GM18909 (cell line): ENCODE data around the gene ABR.
"Not testable (repeated sequence)": the region's sequence is repeated elsewhere in the genome, so short reads cannot be mapped to it uniquely, and the experiment has no call there.

Experiments
- ATAC-seq: cut with Tn5 transposase; IDR thresholded peaks from one replicate; pipeline ENCODE4 v1.9.1; 2021; ENCODE audit warnings: mild to moderate bottlenecking; ENCODE audit not compliant: unreplicated experiment, poor library complexity

The ABR gene

GRCh38 chr17:1154704-1155103 is 25.1 kb downstream of the ABR start:
- ATAC-seq, result no peak

DNA sequence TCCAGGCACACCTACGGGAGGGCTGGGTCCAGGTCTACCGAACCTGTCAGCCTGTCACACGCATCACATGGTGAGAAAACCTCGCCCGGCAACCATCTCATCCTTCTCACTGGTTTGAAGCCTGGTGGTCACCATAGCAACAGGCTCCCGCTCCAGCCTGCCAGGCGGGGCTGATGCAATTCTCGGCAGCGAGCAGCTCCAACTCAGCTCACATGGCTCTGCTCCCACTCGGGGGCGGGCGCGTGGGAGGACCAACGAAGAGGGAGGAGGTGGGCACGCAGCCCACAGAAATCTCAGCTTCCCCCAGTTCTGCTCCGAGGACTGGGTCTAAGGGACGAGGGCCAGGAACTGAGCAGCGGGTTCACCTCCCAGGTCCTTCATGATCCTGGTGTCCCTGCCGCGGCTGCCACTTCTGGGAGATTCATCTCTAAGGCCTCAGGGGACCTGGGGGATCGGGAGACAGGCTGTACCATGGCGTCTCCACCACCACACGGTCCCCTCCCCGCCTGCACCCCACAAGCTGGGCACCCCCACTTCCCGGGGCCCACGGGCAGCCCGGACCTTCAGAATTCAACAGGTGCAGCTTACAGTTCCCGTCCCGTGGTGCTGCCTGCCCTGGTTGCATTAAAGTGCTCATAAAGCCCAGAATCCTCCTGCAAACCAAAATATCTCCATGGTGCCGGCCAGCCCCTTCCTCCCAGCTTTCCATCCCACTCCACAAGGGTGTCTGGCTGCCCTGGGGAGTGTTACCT is 25.8 kb downstream of the ABR start:
- no peak for ATAC-seq

DNA sequence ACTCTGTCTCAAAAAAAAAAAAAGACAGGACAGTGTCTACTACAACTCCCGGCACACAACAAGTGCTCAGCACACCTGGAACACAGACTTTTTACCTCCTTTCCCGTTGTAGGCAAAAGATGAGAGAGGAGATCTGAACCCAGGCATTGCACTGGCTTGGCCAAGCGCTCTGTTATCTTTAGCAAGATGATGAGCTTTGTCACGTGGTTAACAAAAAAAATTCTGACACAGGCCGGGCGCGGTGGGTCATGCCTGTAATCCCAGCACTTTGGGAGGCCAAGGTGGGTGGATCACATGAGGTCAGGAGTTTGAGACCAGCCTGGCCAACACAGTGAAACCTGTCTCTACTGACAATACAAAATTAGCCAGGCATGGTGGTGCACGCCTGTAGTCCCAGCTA is 27.2 kb downstream of the ABR start:
- not testable (repeated sequence) for ATAC-seq

DNA sequence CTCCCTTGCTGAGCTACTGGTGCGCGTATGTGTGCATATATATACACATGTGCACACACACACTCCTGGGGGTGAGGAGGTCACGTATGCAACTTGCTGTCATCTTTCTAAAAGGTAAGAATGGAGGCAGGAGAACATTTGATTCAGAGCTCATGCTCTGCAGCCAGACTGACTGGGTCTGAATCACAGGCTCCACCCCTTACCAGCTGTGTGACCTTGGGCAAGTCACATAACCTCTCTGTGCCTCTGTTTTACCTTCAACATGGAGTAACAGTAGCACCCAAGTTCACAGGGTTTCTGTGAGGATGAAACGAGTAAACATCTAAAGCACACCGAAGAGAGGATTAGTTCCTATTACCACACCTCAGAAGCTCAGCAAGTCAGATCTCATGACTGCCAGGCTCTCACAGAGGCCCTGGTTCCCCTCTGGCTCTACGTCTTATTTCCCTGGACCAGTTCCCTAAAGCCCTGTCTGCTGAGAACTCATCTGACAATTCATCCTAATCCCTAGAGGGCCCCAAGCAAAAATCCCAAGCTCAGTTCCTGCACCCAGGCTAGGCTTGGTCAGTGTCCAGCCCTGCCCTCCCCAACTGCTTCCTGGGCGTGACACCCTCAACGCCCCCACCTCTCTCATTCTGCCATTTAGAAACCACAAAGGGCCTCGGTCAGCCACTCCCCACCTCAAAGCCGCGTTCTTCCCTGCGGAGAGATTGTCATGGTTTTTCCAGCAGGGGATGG is 28.7 kb downstream of the ABR start:
- no peak for ATAC-seq

DNA sequence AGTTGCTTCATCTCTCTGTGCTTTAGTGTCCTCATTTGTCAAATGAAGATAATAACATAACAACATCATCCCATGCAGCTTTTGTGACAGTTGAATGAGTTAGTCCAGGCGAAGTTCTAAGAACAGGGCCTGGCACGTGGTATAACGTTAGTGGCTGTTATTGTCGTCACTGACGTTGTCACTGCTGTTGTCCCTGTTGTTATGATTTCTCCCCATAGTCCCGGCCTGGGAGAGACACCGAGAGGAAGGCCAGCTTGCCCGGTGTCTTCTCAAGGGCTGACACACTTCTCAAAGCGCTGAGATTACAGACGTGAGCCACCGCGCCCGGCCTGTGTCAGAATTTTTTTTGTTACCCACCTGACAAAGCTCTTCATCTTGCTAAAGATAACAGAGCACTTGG is 29.9 kb downstream of the ABR start:
- no peak for ATAC-seq

GRCh38 chr17:1147664-1148063 is 32.1 kb downstream of the ABR start:
- ATAC-seq, result no peak

GRCh38 chr17:1146561-1147265 is 33.1 kb downstream of the ABR start:
- no peak for ATAC-seq

DNA sequence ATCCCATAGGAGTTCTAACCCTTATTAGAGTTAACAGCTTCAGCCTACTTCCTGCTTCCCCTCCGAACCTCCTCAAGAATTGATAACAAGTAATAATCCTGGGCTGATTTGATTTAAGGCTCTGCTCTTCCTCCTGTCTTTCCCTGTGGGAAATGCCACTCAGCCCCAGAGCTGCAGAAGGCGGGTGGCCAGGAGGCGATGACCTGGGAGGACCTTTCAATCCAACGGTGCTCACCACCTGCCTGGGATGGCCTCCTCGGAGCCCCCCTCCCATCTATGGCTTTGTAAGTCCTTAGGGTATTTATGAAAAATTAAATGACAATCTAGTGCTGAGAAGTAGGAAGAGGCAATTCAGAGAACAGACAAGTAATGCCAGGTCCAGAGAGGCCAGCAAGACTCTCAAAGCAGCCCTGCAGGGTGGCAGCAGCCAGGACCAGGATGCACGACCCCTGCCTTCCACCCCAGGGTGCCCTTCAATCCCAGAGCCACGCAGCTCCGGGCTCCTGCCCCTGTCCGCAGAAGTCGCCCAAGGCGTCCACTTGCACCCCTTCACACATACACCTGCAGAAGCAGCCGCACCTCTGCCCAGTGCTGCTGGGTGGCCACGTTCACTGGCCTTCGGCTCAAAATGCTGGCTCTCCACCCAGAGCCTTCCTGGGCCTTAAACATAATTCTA is 34.3 kb downstream of the ABR start:
- ATAC-seq, result no peak

DNA sequence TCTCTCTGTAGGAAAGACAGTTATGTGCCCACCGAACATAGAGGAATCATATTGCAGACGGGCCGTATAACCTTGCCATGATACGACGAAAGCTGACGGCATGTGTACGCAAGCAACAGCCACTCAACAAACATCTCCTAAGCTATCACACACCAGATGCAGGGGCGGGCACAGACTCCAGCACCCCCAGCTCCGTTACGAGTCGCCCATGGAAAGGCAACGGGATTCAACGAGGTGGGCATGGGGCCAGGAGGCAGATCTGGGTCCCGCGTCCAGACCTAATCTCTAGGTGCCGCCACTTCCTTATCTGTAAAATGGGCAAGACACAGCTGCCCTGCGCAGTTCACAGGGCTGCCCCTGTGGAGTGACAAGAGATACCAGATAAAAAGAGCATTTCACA is 35.6 kb downstream of the ABR start:
- ATAC-seq, result no peak

- ATAC-seq, result no peak
Measured at GRCh38 chr17:1143573-1143972, 36.2 kb downstream of the ABR start.

DNA sequence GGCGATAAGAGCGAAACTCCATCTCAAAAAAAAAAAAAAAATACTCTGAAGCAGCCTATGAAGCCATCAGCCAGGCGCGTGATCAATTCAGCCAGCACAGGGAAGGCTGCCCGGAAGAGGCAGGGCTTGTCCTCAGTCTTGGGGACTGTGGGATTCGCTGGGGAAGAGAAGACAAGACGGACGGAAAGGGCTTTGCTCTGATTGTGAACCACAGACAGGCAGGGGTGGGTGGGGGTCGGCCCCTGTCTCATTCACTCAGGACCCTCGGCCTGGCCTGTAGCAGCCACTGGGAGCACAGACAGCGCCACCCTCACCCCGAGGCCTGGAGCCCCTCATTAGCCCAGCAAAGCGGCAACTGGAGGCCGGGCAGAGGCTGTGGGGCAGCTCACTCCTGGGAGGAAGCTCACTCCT is 37.2 kb downstream of the ABR start:
- no peak for ATAC-seq

DNA sequence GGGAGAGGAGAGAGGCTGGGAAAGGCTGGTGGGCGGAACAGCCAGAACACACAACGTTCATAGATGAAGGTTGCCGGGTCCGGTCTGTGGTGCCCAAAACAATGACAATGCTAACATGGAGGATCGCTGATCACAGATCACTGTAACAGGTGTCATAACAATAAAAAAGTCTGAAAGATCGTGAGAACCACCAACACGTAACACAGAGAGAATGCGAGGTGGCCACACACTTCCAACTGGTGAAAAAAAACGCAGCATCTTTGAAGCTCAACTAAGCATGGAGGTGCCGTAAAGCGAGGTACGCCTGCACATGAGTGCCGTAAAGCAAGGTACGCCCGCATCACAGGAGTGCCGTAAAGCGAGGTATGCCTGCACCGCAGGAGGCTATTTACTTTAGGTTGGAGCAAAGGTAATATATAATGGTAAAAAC is 42.3 kb downstream of the ABR start:
- ATAC-seq, result no peak

DNA sequence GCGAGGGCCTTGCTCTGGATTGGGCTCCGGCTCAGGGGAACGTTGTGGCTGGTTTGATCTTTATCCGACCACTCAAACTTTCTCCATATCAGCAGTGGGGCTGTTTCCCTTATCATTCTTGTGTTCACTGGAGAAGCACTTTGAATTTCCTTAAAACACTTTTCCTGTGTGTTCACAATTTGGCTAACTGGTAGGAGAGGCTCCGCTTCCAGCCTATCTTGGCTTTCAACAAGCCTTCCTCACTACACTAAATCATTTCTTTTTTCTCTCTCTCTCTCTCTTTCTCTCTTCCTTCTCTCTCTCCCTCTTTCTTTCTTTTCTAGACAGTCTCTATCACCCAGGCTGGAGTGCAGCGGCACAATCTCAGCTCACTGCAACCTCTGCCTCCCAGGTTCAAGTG is 43.0 kb downstream of the ABR start:
- no peak for ATAC-seq

DNA sequence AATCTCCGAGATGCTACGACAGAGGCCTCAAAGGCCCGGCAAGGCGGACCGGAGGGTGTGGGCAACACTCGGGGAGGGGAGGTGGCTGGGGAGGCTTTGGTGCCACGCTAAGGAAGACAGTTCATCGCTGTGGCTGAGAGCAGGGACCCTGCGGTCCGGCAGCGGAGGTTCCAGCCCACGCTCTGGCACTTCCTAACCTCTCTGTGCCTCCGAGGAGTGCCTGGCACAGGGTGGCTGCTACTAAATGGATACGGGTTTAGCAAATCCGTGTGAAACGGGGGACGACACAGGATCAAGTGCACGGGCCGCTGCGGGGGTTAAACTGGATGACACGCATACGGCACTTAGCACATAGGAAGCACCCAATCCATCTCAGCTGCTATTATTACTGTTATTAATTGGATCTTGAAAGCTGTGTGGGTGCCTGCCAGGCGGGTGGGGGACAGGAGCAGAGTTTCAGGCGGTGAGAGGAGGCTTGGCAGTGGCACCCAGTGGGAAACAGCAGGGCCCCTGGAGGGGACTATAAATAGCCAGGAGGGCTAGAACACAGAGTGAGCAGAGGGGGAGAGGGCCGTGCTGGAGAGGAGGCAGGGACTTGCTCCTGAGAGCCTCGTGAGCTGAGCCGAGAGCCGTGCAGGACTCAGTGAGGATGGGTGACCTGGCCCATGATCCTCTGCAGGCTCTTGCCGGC is 45.0 kb downstream of the ABR start:
- ATAC-seq, result no peak

DNA sequence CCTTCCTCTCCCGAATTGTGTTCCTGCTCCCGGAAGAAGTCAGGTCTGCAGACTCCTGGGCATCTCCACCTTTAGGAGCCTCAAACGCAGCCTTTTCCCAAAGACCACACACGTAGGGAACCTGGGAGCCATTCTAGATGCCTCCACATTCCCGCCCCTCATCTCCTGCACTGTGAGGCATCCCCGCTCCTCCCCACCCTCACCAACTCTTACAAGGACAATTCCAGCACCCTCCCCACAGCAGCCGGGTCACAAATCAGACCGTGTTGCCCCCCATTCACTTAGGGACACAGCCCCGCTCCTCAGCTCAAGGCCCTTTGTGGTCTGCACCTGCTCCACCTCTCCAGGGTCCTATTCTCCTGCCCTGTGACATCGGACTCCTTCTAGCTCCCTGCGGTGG is 49.6 kb downstream of the ABR start:
- ATAC-seq, result no peak

- not testable (repeated sequence) for ATAC-seq
Measured at GRCh38 chr17:1128463-1128862, 51.3 kb downstream of the ABR start.

DNA sequence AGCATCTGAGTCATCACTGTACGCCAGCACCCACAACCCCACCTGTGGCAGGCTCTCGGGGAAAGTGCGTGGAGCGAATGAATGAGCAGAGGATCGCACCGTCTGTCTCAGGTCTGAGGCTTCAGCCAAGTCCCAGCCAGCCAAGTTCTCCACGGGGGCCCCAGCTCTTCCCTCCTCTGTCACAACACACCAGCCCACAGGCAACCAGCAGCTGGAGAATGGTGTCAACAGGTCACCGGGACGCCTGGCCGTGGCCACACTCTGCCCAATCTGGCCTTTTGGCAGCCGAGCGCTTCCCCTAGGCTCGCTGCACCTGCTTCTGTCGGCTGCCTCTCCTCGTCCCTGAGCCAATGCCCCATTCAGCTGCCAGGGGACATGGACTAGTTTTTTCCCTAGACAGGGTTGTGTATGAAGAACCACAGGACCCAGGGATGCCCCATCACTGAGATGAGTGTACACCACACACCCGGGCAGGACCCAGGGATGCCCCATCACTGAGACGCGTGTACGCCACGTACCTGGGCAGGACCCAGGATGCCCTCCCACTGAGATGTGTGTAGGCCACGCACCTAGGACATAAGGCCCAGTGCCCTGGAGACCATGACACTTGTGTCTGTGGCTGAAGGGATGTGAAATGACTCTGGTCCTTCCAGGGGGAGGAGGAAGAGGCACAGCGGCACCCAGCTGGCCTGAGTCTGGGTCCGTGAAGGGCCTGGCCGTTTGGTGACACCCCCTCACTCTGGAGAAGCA is 52.8 kb downstream of the ABR start:
- ATAC-seq, result no peak

GRCh38 chr17:1126250-1126797 is 53.5 kb downstream of the ABR start:
- no peak for ATAC-seq

- no peak for ATAC-seq
Measured at GRCh38 chr17:1125788-1126145, 54.0 kb downstream of the ABR start.
